Panc1 (cell line): Measurements from ENCODE around the gene CFAP20. TPM values are rescaled to one million over a fixed set of nuclear protein-coding genes. Genes with fewer than 3 reads are reported as not detected.

ENCODE experiments used
- ATAC-seq: fragments of 200-7000 bp; cut with Tn5 transposase; 2 replicates; pipeline ENCODE4 v1.9.1; 2020; ENCODE audit warnings: mild to moderate bottlenecking, moderate library complexity
- BruUV-seq: library from RNA; stranded (reverse); fragments of 400-500 nt; replicated peaks from 2 replicates; lab custom pipeline; 2021; lab: Mats Ljungman, UMichigan
- CTCF ChIA-PET: fragments of 300-600 bp; sonication (Branson Sonifier 250); formaldehyde crosslinking; loops from one replicate; lab custom pipeline; 2022; ENCODE audit warnings: antibody characterized with exemption; lab: Charles Lee
- POLR2A ChIA-PET: fragments of 300-600 bp; sonication (Branson Sonifier 250); formaldehyde crosslinking; loops from one replicate; lab custom pipeline; 2022; ENCODE audit warnings: antibody characterized with exemption; lab: Charles Lee
- DNase-seq: peaks from one replicate; pipeline ENCODE4 v3.0.0-alpha.2; 2010; ENCODE audit warnings: low read depth, low spot score
- H3K27ac ChIP-seq: 2 replicates; pipeline ENCODE4 v1.5.1; 2011; ENCODE audit warnings: mild to moderate bottlenecking, low read length, inconsistent platforms
- H3K27me3 ChIP-seq: fragments of 200-500 bp; sonication (Bioruptor generic); 2 replicates; pipeline ENCODE4 v1.6.0; 2014; ENCODE audit warnings: low read length, inconsistent platforms; ENCODE audit not compliant: control insufficient read depth, insufficient read depth
- H3K36me3 ChIP-seq: fragments of 200-500 bp; sonication (Bioruptor generic); 2 replicates; pipeline ENCODE4 v1.5.1; 2014; ENCODE audit warnings: inconsistent platforms, mild to moderate bottlenecking, low read length, moderate library complexity; ENCODE audit not compliant: control insufficient read depth, insufficient read depth
- H3K4me1 ChIP-seq: 2 replicates; pipeline ENCODE4 v1.5.1; 2011; ENCODE audit warnings: inconsistent platforms, mild to moderate bottlenecking, low read length, moderate library complexity; ENCODE audit not compliant: control insufficient read depth, insufficient read depth
- H3K4me3 ChIP-seq, 2 experiments: 2 replicates each; pipeline ENCODE4 v1.5.1; 2011 to 2012; ENCODE audit warnings: low read depth in 2 of 2, low read length in 2 of 2, mild to moderate bottlenecking in 2 of 2, inconsistent platforms in 1 of 2, moderate library complexity in 1 of 2
- H3K9me3 ChIP-seq: fragments of 200-500 bp; sonication (Bioruptor generic); 2 replicates; pipeline ENCODE4 v1.5.1; 2014; ENCODE audit warnings: low read depth, mild to moderate bottlenecking, inconsistent platforms, low read length, moderate library complexity; ENCODE audit not compliant: control insufficient read depth, insufficient read depth
- POLR2AphosphoS5 ChIP-seq: IDR thresholded peaks from 2 replicates; pipeline ENCODE4 v1.6.1; 2012; ENCODE audit warnings: mild to moderate bottlenecking, low read depth, low read length, moderate library complexity
- SIN3A ChIP-seq: IDR thresholded peaks from 2 replicates; pipeline ENCODE4 v1.6.1; 2012; ENCODE audit warnings: low read depth, mild to moderate bottlenecking, low read length, moderate library complexity, borderline replicate concordance; ENCODE audit not compliant: insufficient read depth
- TCF7L2 ChIP-seq: IDR thresholded peaks from 2 replicates; pipeline ENCODE4 v1.6.1; 2011; ENCODE audit warnings: mild to moderate bottlenecking, low read depth, low read length, inconsistent platforms
- in situ Hi-C: cut with HindIII; loops from 2 replicates; pipeline ENCODE4 v1.10.0; 2016; ENCODE audit warnings: low sequenced_read_pairs, low pct_unique_long_range_greater_than_20kb
- intact Hi-C: fragments of 100-400 bp; cut with micrococcal nuclease; formaldehyde crosslinking; loops from one replicate; pipeline ENCODE4 v1.10.0; 2022; ENCODE audit not compliant: unreplicated experiment
- total RNA-seq: library from RNA; stranded (reverse); gene quantifications from one replicate; pipeline ENCODE4 v1.2.1, GENCODE V29; 2021; ENCODE audit not compliant: unreplicated experiment
- TF ChIP-seq, protein P1 (sequence below), 2 experiments: IDR thresholded peaks; 2 replicates each; pipeline ENCODE4 v1.6.1; 2011 to 2012; ENCODE audit warnings: low read depth in 2 of 2, control low read depth in 1 of 2, low read length in 1 of 2, mild to moderate bottlenecking in 1 of 2, moderate library complexity in 1 of 2; ENCODE audit not compliant: insufficient read depth in 1 of 2
- TF ChIP-seq, protein P2 (sequence below): fragments of 450-650 bp; IDR thresholded peaks from 2 replicates; pipeline ENCODE4 v1.5.1; 2017; ENCODE audit warnings: mild to moderate bottlenecking

Gene CFAP20
- total RNA-seq, 1 experiment from 2014 or later, result 25.9 TPM

DNA sequence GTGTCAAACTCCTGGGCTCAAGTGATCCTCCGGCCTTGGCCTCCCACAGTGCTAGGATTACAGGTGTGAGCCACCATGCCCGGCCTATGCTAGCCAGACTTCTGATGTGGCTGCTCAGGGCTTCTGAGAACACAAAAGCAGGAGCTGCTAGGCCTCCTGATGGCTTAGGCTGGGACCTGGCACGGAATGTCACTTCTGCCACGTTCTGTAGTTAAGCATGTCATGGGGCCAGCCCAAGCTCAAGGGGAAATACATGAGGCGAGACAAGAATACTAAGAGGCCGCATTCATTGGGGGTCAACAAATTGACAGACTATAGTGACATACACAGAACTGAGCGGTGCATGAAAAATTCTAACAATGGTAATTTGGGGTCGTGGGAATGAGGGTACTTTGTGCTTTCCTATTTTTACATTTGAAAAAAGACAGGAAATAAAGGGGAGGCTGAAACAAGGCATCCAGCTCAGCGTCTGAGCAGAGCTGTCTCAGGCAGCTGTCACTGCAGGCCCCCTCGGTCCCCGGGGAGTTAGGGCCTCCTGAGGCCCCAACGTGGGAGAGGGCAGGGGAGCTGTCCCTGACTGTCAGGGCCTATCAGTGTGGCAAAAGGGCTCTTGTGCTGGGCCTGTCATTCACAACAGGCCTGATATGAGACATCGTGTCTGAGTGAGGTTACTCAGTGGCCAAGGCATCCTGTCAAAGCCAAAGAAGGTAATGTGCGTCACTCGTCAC is 26.4 kb downstream of the CFAP20 start:
- H3K4me1 ChIP-seq, result no peaks in the 10 kb centered on the region
- POLR2A ChIA-PET, result no interaction called here

DNA sequence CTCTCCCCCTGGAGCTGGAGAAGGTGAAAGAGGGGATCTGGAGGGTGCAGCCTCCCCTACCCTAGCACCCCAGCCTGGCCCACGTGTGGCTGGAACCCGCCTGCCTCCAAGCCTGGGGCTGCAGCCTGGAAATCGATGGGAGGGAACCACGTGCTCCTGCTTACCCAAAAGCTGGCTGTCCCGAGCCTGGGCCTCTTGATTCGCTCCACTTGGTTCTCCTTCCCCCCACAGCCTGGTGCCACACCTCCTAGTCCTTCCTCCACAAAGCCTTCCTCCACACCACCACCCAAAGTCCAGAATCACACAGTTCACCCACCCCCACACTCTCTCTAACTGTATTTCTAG is 29.3 kb downstream of the CFAP20 start:
- no peak overlapping the region for H3K27ac ChIP-seq
- no peak for ATAC-seq
- H3K4me1 ChIP-seq, result no peaks in the 10 kb centered on the region
- BruUV-seq, result no TSS peak
- no peaks in the 10 kb centered on the region for H3K36me3 ChIP-seq
- no peak overlapping the region for H3K4me3 ChIP-seq
- DNase-seq, result no peak
- H3K9me3 ChIP-seq, result no peaks in the 10 kb centered on the region
- POLR2A ChIA-PET, result no interaction called here
- in situ Hi-C loops, result loop anchor here (25.0 kb wide), 1 partner anchor 88 kb away; the partner anchor contains the start of genes USB1 and ZNF319
- no peaks in the 10 kb centered on the region for H3K27me3 ChIP-seq
- TF ChIP-seq, protein P1, sequence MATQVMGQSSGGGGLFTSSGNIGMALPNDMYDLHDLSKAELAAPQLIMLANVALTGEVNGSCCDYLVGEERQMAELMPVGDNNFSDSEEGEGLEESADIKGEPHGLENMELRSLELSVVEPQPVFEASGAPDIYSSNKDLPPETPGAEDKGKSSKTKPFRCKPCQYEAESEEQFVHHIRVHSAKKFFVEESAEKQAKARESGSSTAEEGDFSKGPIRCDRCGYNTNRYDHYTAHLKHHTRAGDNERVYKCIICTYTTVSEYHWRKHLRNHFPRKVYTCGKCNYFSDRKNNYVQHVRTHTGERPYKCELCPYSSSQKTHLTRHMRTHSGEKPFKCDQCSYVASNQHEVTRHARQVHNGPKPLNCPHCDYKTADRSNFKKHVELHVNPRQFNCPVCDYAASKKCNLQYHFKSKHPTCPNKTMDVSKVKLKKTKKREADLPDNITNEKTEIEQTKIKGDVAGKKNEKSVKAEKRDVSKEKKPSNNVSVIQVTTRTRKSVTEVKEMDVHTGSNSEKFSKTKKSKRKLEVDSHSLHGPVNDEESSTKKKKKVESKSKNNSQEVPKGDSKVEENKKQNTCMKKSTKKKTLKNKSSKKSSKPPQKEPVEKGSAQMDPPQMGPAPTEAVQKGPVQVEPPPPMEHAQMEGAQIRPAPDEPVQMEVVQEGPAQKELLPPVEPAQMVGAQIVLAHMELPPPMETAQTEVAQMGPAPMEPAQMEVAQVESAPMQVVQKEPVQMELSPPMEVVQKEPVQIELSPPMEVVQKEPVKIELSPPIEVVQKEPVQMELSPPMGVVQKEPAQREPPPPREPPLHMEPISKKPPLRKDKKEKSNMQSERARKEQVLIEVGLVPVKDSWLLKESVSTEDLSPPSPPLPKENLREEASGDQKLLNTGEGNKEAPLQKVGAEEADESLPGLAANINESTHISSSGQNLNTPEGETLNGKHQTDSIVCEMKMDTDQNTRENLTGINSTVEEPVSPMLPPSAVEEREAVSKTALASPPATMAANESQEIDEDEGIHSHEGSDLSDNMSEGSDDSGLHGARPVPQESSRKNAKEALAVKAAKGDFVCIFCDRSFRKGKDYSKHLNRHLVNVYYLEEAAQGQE (IDR thresholded peaks at IDR 0.05; ENCODE audit: insufficient read depth in 1 of 2, low read depth in 2 of 2, low read length in 1 of 2), result no peak
- no peak for TF ChIP-seq POLR2AphosphoS5
- TF ChIP-seq TCF7L2, result no peak
- TF ChIP-seq SIN3A, result no peak
- TF ChIP-seq, protein P2, sequence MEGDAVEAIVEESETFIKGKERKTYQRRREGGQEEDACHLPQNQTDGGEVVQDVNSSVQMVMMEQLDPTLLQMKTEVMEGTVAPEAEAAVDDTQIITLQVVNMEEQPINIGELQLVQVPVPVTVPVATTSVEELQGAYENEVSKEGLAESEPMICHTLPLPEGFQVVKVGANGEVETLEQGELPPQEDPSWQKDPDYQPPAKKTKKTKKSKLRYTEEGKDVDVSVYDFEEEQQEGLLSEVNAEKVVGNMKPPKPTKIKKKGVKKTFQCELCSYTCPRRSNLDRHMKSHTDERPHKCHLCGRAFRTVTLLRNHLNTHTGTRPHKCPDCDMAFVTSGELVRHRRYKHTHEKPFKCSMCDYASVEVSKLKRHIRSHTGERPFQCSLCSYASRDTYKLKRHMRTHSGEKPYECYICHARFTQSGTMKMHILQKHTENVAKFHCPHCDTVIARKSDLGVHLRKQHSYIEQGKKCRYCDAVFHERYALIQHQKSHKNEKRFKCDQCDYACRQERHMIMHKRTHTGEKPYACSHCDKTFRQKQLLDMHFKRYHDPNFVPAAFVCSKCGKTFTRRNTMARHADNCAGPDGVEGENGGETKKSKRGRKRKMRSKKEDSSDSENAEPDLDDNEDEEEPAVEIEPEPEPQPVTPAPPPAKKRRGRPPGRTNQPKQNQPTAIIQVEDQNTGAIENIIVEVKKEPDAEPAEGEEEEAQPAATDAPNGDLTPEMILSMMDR, result no peak
- intact Hi-C loops, result no loop called here
- CTCF ChIA-PET, result no interaction called here

More for the DNA sequence above, 26.4 kb downstream of the CFAP20 start:
- no peak for DNase-seq
- Histone ChIP-seq H3K9me3 (no peaks in the 10 kb centered on the region), H3K36me3 (no peaks in the 10 kb centered on the region), H3K4me3 (no peak overlapping the region), H3K27ac (no peak overlapping the region), H3K27me3 (no peaks in the 10 kb centered on the region)
- TF ChIP-seq SIN3A, result no peak
- TF ChIP-seq, protein P1 (IDR thresholded peaks at IDR 0.05; ENCODE audit: insufficient read depth in 1 of 2, low read depth in 2 of 2, low read length in 1 of 2), result no peak
- no peak for TF ChIP-seq TCF7L2
- TF ChIP-seq POLR2AphosphoS5, result no peak
- TF ChIP-seq, protein P2, result no peak
- in situ Hi-C loops, result loop anchor here (25.0 kb wide), 1 partner anchor 91 kb away; the partner anchor contains the start of genes USB1 and ZNF319
- CTCF ChIA-PET, result interaction anchor here (0.7 kb wide), 1 partner anchor 89 kb away, joined by 4 read pairs; no protein-coding TSS in a partner anchor
- no TSS peak for BruUV-seq
- no peak for ATAC-seq
- intact Hi-C loops, result no loop called here
